Measurements from ENCODE around the gene ZNF516. TPM values are rescaled to one million over a fixed set of nuclear protein-coding genes. Genes with fewer than 3 reads are reported as not detected.

The ZNF516 gene
- total RNA-seq, 1 donor: 16.3 TPM

GRCh38 chr18:76504749-76505148, 9.7 kb upstream of the ZNF516 start:
- no peaks in the 10 kb centered on the region for H3K36me3 ChIP-seq (ENCODE audit: insufficient read depth, low read length)
- no peak overlapping the region for H3K4me2 ChIP-seq (ENCODE audit: insufficient read depth, low read length)
- no peaks in the 10 kb centered on the region for H3K79me2 ChIP-seq (ENCODE audit: insufficient read depth, low read length)
- no peaks in the 10 kb centered on the region for H3K9me3 ChIP-seq (ENCODE audit: low read depth, low read length)
- no peaks in the 10 kb centered on the region for H3K27me3 ChIP-seq (ENCODE audit: insufficient read depth, low read length)
- no peak overlapping the region for H3K27ac ChIP-seq (ENCODE audit: low read depth, low read length)
- no peak overlapping the region for H2AFZ ChIP-seq (ENCODE audit: low read length)
- H4K20me1 ChIP-seq (ENCODE audit: insufficient read depth, low read length): no peaks in the 10 kb centered on the region
- no peak for TF ChIP-seq CTCF (IDR thresholded peaks at IDR 0.05; ENCODE audit: extremely low read depth, low read depth, low read length)
- no peak for DNase-seq (ENCODE audit: insufficient read length, low spot score, missing footprints)
- no peak overlapping the region for H3K4me3 ChIP-seq (ENCODE audit: insufficient read depth, low read length)
- H3K4me1 ChIP-seq (ENCODE audit: insufficient read depth, low read length): no peaks in the 10 kb centered on the region

GRCh38 chr18:76503649-76504386, 8.8 kb upstream of the ZNF516 start:
- H2AFZ ChIP-seq (ENCODE audit: low read length): no peak overlapping the region

GRCh38 chr18:76502551-76502950, 7.5 kb upstream of the ZNF516 start:
- Histone ChIP-seq H3K9me3 (ENCODE audit: low read depth, low read length) (no peaks in the 10 kb centered on the region), H3K4me2 (ENCODE audit: insufficient read depth, low read length) (no peak overlapping the region), H3K4me1 (ENCODE audit: insufficient read depth, low read length) (no peaks in the 10 kb centered on the region), H4K20me1 (ENCODE audit: insufficient read depth, low read length) (no peaks in the 10 kb centered on the region), H3K27me3 (ENCODE audit: insufficient read depth, low read length) (no peaks in the 10 kb centered on the region), H3K79me2 (ENCODE audit: insufficient read depth, low read length) (no peaks in the 10 kb centered on the region), H3K36me3 (ENCODE audit: insufficient read depth, low read length) (no peaks in the 10 kb centered on the region), H2AFZ (ENCODE audit: low read length) (no peak overlapping the region), H3K4me3 (ENCODE audit: insufficient read depth, low read length) (no peak overlapping the region), H3K27ac (ENCODE audit: low read depth, low read length) (no peak overlapping the region)
- TF ChIP-seq CTCF (IDR thresholded peaks at IDR 0.05; ENCODE audit: extremely low read depth, low read depth, low read length): no peak
- no peak for DNase-seq (ENCODE audit: insufficient read length, low spot score, missing footprints)

More at GRCh38 chr18:76503649-76504386, 8.8 kb upstream of the ZNF516 start:
- no peaks in the 10 kb centered on the region for H3K79me2 ChIP-seq (ENCODE audit: insufficient read depth, low read length)
- H3K4me1 ChIP-seq (ENCODE audit: insufficient read depth, low read length): no peaks in the 10 kb centered on the region
- no peak overlapping the region for H3K4me2 ChIP-seq (ENCODE audit: insufficient read depth, low read length)
- H3K27ac ChIP-seq (ENCODE audit: low read depth, low read length): no peak overlapping the region
- no peaks in the 10 kb centered on the region for H4K20me1 ChIP-seq (ENCODE audit: insufficient read depth, low read length)
- no peaks in the 10 kb centered on the region for H3K36me3 ChIP-seq (ENCODE audit: insufficient read depth, low read length)
- H3K4me3 ChIP-seq (ENCODE audit: insufficient read depth, low read length): no peak overlapping the region
- no peaks in the 10 kb centered on the region for H3K9me3 ChIP-seq (ENCODE audit: low read depth, low read length)
- TF ChIP-seq CTCF (IDR thresholded peaks at IDR 0.05; ENCODE audit: extremely low read depth, low read depth, low read length): no peak
- no peaks in the 10 kb centered on the region for H3K27me3 ChIP-seq (ENCODE audit: insufficient read depth, low read length)
- DNase-seq (ENCODE audit: insufficient read length, low spot score, missing footprints): no peak

GRCh38 chr18:76499637-76500340, 4.7 kb upstream of the ZNF516 start:
- no peaks in the 10 kb centered on the region for H3K9me3 ChIP-seq (ENCODE audit: low read depth, low read length)
- TF ChIP-seq CTCF (IDR thresholded peaks at IDR 0.05; ENCODE audit: extremely low read depth, low read depth, low read length): no peak
- no peak overlapping the region for H3K27ac ChIP-seq (ENCODE audit: low read depth, low read length)
- DNase-seq (ENCODE audit: insufficient read length, low spot score, missing footprints): no peak
- no peaks in the 10 kb centered on the region for H3K79me2 ChIP-seq (ENCODE audit: insufficient read depth, low read length)
- H3K4me2 ChIP-seq (ENCODE audit: insufficient read depth, low read length): no peak overlapping the region
- no peaks in the 10 kb centered on the region for H3K4me1 ChIP-seq (ENCODE audit: insufficient read depth, low read length)
- no peaks in the 10 kb centered on the region for H3K36me3 ChIP-seq (ENCODE audit: insufficient read depth, low read length)
- H3K4me3 ChIP-seq (ENCODE audit: insufficient read depth, low read length): no peak overlapping the region
- H2AFZ ChIP-seq (ENCODE audit: low read length): no peak overlapping the region
- no peaks in the 10 kb centered on the region for H3K27me3 ChIP-seq (ENCODE audit: insufficient read depth, low read length)
- no peaks in the 10 kb centered on the region for H4K20me1 ChIP-seq (ENCODE audit: insufficient read depth, low read length)
